GM18526 (cell line): ENCODE measurements around the gene SERPINF2.

Experiments
- POLR2A ChIP-seq: IDR thresholded peaks from 3 replicates; pipeline ENCODE4 v1.6.1; 2011; ENCODE audit not compliant: insufficient read length; ENCODE audit errors: extremely low read depth

Gene SERPINF2

DNA sequence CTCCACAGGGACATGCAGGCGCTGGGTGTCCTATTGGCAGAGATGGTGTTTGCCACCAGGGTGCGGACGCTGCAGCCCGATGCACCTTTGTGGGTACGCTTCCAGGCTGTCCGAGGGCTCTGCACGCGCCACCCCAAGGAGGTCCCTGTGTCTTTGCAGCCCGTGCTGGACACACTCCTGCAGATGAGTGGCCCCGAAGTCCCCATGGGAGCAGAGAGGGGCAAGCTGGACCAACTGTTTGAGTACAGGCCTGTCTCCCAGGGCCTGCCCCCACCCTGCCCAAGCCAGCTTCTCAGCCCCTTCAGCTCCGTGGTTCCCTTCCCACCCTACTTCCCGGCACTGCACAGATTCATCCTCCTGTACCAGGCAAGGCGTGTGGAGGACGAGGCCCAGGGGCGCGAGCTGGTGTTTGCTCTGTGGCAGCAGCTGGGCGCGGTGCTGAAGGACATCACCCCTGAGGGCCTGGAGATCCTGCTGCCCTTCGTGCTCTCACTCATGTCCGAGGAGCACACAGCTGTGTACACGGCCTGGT lies 15.3 kb upstream of the SERPINF2 start:
- TF ChIP-seq POLR2A: no peak

DNA sequence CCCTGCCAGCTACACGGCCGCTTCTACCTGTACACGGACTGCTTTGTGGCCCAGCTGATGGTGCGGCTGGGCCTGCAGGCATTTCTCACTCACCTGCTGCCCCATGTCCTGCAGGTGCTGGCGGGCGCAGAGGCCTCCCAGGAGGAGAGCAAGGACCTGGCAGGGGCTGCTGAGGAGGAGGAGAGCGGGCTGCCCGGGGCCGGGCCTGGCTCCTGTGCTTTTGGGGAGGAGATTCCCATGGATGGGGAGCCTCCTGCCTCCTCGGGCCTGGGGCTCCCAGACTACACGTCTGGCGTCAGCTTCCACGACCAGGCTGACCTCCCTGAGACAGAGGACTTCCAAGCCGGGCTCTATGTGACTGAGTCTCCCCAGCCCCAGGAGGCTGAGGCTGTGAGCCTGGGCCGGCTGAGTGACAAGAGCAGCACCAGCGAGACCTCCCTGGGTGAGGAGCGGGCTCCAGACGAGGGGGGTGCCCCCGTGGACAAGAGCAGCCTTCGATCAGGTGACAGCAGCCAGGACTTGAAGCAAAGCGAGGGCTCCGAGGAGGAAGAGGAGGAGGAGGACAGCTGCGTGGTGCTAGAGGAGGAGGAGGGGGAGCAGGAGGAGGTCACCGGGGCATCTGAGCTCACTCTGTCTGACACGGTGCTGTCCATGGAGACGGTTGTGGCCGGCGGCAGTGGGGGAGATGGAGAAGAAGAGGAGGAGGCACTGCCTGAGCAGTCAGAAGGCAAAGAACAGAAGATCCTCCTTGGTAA lies 14.6 kb upstream of the SERPINF2 start:
- TF ChIP-seq POLR2A: no peak

DNA sequence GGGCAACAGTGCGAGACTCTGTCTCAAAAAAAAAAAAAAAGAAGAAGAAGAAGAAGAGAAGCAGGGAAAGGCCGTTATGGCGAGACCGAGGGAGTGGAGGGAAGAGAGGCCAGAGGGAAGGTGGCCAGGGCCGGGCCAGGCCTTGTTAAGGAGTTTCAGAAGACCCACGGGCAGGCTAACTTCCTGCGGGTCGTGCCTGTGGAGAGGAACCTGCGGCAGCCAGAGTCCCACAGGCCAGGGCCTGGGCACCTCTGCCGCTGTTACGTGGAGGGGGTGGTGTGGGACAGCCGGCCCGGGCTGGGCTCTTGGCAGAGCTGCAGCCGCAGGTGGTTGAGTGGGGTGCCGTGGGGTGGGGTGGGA lies 12.7 kb upstream of the SERPINF2 start:
- TF ChIP-seq POLR2A: no peak

DNA sequence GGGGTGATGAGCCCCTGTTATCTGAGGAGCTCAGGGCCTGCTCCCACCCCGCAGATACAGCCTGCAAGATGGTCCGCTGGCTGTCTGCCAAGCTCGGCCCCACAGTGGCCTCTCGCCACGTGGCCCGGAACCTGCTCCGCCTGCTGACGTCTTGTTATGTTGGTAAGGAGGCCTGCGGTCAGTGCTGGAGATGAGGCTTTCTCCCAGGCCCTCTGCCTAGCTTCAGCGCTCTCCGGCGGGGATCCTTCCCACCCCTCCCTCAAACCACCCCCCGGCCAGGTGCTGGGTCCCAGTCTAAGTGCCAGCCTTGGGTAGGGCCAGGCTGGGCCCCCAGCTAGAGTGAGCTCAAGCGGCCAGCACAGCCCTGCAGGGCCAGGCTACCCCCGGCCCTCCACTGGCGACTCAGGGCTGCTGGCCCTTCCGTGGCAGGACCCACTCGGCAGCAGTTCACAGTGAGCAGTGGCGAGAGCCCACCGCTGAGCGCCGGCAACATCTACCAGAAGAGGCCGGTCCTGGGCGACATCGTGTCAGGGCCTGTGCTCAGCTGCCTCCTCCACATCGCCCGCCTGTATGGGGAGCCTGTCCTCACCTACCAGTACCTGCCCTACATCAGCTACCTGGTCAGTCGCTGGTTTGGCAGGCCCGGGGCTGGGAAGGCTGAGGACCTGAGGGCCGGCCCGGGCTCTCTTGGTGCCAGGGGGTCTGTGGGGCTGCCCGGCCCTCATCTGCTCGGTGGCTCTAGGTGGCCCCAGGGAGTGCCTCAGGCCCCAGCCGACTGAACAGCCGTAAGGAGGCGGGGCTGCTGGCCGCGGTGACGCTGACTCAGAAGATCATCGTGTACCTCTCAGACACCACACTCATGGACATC lies 12.1 kb upstream of the SERPINF2 start:
- TF ChIP-seq POLR2A: no peak

DNA sequence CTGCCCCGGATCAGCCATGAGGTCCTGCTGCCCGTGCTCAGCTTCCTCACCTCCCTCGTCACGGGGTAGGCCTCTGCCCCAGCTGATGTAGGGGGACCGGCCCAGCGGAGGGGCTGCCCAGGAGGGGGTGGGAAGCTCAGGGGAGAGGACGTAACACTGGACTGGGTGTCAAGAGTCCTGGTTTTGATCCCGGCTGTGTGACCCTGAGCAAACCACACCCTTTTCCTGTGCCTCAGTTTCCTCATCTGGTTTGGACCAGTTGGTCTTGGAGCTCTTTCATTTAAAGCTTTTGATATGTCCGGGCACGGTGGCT lies 11.5 kb upstream of the SERPINF2 start:
- TF ChIP-seq POLR2A: no peak

DNA sequence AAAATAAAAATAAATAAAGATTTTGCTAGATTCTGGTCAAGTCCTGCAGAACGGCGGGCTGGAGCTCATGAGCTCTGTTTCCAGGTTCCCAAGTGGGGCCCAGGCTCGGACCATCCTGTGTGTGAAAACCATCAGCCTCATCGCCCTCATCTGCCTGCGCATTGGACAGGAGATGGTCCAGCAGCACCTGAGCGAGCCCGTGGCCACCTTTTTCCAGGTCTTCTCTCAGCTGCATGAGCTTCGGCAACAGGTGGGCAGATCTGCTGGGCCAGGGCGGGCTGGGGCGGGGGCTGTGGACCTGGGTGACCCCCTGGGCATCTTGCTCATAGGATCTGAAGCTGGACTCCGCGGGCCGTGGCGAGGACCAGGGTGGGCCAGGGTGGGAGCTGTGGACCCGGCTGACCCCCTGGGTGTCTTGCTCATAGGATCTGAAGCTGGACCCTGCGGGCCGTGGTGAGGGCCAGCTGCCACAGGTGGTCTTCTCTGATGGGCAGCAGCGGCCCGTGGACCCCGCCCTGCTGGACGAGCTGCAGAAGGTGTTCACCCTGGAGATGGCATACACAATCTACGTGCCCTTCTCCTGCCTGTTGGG lies 10.3 kb upstream of the SERPINF2 start:
- TF ChIP-seq POLR2A: no peak

DNA sequence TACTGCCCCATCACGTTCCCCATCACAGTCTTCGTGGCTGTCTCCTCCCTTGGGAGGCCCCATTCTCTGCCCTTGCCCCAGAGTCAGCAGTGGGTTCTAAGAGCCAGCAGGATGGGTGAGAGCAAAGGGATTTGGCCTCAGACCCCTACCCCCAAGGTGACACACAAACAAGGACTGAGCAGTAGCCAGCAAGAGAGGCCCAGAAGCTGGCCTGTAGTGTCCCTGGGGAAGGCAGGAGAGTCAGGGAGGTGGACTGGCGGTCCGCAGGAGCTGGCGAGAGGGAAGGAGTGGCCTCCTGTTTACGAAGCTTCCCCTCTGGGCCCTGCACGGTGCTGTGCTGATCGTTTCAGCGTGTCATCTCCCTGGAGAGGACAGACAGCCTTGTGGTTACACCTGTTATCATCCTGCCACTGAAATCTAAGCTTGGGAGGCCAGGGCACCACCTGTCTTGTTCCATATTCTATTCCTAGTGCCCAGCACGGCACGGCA lies 9.8 kb upstream of the SERPINF2 start:
- no peak for TF ChIP-seq POLR2A

DNA sequence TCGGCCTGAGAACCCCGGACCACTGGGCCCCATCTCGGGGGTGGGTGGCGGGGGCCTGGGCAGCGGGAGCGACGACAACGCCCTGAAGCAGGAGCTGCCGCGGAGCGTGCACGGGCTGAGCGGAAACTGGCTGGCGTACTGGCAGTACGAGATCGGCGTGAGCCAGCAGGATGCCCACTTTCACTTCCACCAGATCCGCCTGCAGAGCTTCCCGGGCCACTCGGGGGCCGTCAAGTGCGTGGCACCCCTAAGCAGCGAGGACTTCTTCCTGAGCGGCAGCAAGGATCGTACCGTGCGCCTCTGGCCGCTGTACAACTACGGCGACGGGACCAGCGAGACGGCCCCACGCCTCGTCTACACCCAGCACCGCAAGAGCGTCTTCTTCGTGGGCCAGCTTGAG lies 8.9 kb upstream of the SERPINF2 start:
- TF ChIP-seq POLR2A: no peak

DNA sequence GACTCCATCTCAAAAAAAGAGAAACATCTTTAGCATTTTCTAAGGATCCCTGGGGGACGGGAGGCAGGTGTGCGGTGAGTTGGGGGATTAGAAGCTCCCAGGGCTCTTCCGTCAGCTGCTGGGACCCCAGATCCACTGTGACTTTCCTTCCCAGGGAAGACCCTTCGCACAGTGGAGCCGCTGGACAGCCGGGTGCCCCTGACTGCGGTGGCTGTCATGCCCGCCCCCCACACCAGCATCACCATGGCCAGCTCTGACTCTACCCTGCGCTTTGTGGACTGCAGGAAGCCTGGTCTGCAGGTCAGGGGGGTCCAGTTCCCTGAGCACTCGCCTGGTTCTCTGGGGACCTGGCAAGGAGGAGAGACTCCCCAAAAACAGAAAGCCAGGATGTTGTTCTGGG lies 7.3 kb upstream of the SERPINF2 start:
- TF ChIP-seq POLR2A: no peak

DNA sequence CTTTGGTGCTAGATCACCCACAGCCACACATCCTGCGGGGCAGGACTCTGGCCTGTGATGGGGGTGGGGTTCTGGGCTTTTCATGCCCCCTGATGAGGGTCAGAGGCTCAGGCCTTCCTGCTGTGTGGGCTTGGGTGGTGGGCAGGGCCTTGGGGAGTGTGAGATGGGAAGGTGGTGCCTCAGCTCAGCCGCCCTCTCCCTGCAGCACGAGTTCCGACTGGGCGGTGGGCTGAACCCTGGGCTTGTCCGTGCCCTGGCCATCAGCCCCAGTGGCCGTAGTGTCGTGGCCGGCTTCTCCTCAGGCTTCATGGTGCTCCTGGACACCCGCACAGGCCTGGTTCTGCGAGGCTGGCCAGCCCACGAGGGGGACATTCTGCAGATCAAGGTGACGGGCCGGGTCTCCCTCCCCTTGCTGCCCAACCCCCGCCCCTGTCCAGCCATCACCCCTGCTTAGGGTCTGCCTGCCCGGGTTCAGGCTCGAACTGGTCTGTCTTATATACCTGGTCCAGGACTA lies 6.8 kb upstream of the SERPINF2 start:
- TF ChIP-seq POLR2A: no peak

DNA sequence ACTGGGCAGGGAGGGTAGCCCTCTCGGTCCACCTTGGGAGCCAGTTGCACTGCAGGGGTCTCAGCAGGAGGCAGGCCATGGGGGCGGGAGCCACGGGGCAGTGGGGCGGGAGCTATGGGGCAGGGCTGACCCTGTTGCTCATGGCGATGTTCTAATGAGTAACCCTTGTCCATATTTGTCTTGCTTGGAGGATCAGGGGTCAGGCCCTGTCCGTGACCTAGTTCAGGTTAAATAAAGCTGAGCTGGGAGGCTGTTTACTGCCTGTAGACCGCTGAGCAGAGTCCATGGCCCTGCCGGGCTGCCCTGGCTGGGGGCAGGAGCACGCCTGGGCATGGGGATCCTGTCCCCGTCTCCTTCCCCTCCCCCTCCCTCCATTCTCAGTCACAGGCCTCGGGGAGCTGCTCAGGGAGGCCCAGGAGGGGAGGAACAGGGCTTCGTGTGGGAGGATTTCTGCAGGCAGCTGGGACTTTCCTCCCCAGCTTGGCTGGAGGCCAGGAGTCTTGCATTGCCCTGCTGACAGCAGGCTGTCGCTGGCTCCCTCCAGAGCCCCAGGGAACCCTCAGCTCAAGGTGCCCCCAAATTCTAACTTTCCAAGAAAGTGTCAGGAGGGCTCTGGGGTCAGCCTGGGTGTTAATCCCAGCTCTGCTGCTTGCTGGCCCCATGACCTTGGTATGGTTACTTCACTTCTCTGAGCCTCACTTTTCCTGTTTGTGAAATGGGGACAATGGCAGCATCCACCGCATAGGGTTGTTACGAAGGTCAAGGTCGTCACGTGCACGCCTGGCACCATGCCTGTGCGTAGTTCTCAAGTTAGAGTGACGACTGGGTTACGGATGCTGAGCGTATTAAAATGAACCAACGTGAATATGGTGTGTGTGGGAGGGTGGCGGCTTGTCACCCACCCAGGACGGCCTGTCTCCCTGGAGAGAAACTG lies 6.1 kb upstream of the SERPINF2 start:
- no peak for TF ChIP-seq POLR2A

DNA sequence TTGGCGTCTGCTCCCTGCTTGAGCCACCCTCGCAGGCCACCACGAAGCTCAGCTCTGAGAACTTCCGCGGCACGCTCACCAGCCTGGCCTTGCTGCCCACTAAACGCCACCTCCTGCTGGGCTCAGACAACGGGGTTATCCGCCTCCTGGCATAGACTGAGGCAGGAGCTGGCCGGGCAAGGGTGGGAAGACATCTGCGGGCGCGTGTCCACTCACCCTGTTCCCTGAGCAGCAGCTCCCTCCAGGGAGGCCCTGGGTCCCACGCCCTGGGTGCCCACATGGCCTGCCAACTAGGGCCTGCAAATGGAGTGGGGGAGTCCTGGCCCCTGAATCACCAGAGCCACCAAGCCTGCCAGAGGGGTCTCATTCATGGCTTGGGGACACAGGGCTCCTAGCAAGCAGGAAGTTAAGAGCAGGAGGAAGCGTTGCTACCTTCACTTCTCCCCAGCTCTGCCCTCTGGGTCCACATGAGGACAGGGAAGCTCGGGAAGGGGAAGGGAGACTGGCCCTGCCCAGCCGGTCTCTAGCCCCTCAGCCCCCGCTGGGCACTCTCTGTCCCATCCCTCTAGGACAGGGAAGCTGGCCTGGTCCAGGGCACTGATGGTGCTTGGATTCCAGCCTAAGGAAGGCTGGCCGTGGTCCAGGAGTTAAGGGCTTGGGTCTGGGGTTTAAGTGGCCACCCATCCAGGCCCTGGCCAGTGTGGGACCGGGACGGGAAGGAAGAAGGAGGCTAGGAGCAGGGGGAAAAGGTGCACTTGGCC lies 5.0 kb upstream of the SERPINF2 start:
- TF ChIP-seq POLR2A: no peak

DNA sequence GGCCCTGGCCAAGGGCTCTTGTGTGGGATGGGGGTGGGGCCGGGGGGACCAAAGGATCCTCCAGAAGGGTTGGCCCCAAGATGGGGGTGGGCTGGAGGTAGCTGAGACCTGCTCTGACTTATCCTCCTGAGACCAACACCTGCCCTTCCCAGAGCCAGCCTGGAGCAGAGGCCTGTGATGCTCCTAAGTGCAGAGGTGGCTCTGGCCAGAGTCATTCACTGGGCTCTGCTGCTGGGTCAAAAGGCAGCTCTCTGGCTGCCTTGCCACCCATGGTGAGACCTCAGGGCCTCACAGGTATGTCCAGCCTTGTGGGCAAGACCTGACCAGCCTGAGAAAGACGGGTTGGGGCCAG lies 393 bp downstream of the SERPINF2 start:
- TF ChIP-seq POLR2A: no peak
